Measurements from ENCODE around the gene GDPD3. TPM values are rescaled to one million over a fixed set of nuclear protein-coding genes. Genes with fewer than 3 reads are reported as not detected.

GDPD3 gene
- total RNA-seq, 4 donors from 2014 or later = 13.4 to 41.2 (median 28.1) TPM

GRCh38 chr16:30114411-30114810 lies 1.1 kb upstream of the GDPD3 start:
- H3K27me3 ChIP-seq = no peaks in the 10 kb centered on the region
- TF ChIP-seq, protein P1, sequence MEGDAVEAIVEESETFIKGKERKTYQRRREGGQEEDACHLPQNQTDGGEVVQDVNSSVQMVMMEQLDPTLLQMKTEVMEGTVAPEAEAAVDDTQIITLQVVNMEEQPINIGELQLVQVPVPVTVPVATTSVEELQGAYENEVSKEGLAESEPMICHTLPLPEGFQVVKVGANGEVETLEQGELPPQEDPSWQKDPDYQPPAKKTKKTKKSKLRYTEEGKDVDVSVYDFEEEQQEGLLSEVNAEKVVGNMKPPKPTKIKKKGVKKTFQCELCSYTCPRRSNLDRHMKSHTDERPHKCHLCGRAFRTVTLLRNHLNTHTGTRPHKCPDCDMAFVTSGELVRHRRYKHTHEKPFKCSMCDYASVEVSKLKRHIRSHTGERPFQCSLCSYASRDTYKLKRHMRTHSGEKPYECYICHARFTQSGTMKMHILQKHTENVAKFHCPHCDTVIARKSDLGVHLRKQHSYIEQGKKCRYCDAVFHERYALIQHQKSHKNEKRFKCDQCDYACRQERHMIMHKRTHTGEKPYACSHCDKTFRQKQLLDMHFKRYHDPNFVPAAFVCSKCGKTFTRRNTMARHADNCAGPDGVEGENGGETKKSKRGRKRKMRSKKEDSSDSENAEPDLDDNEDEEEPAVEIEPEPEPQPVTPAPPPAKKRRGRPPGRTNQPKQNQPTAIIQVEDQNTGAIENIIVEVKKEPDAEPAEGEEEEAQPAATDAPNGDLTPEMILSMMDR (IDR thresholded peaks at IDR 0.05) = no peak
- TF ChIP-seq POLR2A (IDR thresholded peaks at IDR 0.05) = no peak
- H3K4me1 ChIP-seq = peaks cover 22 to 69% (median 27%) of the 10 kb centered on the region in 3 donors
- WGBS, 2 donors = 83 to 92% methylated on average over 2 to 3 of the region's 11 CpGs
- H3K27ac ChIP-seq = peak overlapping the region; percentile 61 to 83 (median 77)
- DNase-seq = no peak
- H3K36me3 ChIP-seq = peaks cover 17 to 100% (median 35%) of the 10 kb centered on the region in 3 donors
- no peak overlapping the region for H3K4me3 ChIP-seq
- no peaks in the 10 kb centered on the region for H3K9me3 ChIP-seq
- intact Hi-C loops (cut with DNase I) = no loop called here

DNA sequence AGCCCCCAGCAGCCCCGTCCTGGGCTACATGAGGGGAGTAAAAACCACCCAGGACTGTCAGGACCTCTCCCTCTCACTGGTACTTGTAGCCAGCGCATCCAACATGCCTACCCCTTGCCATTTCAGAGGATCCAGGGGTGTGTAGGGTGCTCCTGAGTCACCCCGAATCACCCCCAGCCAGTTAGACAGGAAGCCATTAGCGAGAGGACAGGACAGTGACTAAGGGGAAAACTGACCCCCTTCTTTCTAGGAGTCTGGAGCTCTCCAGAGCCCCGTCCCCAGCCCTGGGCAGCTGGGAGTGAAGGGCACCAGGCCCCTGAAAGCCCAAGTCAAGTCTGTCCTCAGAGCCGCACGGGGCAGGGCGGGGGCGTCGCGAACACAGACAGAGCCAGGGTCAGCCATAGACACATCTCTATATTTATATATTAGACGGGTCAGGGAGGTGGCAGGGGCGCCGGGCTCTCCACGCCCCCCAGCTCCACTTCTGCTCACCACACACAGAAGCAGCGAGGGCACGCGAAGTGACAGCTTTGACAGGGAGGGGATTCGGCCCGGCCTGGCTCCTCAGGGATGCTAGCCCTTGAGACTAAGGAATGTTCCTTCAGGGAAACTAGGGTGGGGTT lies 485 bp upstream of the GDPD3 start:
- Histone ChIP-seq H3K9me3 (no peaks in the 10 kb centered on the region), H3K36me3 (peaks cover 17 to 100% (median 35%) of the 10 kb centered on the region in 3 donors), H3K4me3 (peak overlapping the region in 1 of 4 donors; percentile 31), H3K27ac (peak overlapping the region; percentile 61 to 83 (median 77)), H3K4me1 (peaks cover 22 to 64% (median 27%) of the 10 kb centered on the region in 3 donors), H3K27me3 (no peaks in the 10 kb centered on the region)
- TF ChIP-seq POLR2A (IDR thresholded peaks at IDR 0.05) = no peak
- TF ChIP-seq, protein P1 (IDR thresholded peaks at IDR 0.05) = no peak
- 90 to 100% methylated on average over 3 to 18 of the region's 20 CpGs for WGBS, 2 donors
- intact Hi-C loops (cut with DNase I) = no loop called here
- DNase-seq = no peak

DNA sequence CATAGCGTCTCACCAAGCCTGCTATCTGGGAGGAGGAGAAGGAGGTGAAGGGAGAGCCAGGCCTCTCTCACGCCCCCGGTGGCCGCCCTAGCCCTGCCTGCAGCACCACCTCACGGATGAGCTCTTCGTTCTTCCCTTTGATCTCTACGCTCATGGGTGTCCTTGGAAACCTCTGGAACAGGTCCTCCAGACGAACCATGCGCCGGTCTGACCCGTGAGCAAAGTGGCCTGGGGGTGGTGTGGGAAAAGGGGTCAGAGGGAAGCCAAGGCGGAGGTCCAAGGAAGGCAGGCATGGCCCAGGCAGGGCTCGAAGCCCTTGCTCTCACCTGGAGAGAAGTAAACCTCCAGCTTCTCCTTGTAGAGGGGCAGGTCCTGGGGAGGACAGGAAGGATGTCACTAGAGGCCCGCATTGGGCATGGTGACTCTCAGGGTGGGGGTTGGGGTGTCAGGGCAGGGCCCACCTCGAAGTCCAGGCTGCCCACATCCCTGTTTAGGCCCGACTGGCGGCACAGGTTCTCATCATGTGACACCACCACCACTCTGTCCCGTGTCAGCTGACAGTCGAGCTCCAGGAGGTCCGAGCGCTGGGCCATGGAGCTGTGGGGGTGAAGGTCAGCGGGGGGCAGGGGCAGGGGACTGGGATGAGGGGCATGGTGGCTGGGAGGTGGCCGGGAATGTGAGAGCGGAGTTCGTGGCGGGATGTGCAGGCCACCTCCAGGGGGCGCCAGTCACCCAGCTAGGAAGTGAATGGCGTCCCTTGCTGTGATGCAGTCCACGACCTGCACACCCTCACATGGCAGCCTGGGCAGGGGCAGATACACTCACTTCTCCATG lies 923 bp downstream of the GDPD3 start:
- Histone ChIP-seq H3K4me1 (peaks cover 22 to 55% (median 27%) of the 10 kb centered on the region in 3 donors), H3K4me3 (peak overlapping the region in 2 of 4 donors; percentile 14 to 31), H3K36me3 (peaks cover 9 to 100% (median 36%) of the 10 kb centered on the region in 3 donors), H3K27ac (peak overlapping the region; percentile 57 to 83 (median 77)), H3K9me3 (no peaks in the 10 kb centered on the region), H3K27me3 (no peaks in the 10 kb centered on the region)
- DNase-seq = no peak
- WGBS, 2 donors = 65 to 78% methylated on average over 8 to 9 of the region's 29 CpGs
- intact Hi-C loops (cut with DNase I) = no loop called here
- TF ChIP-seq, protein P1 (IDR thresholded peaks at IDR 0.05) = peak; percentile 45 to 78 (median 58)
- no peak for TF ChIP-seq POLR2A (IDR thresholded peaks at IDR 0.05)

GRCh38 chr16:30110661-30111060 lies 2.7 kb downstream of the GDPD3 start:
- no peak overlapping the region for H3K27ac ChIP-seq
- intact Hi-C loops (cut with DNase I) = no loop called here
- peaks cover 22 to 39% (median 22%) of the 10 kb centered on the region in 3 donors for H3K4me1 ChIP-seq
- no peak overlapping the region for H3K4me3 ChIP-seq
- WGBS, 2 donors = 60 to 69% methylated on average over 6 to 7 of the region's 7 CpGs
- TF ChIP-seq, protein P1 (IDR thresholded peaks at IDR 0.05) = no peak
- TF ChIP-seq POLR2A (IDR thresholded peaks at IDR 0.05) = no peak
- DNase-seq = no peak
- peaks cover 6 to 100% (median 23%) of the 10 kb centered on the region in 3 donors for H3K36me3 ChIP-seq
- H3K9me3 ChIP-seq = no peaks in the 10 kb centered on the region
- no peaks in the 10 kb centered on the region for H3K27me3 ChIP-seq
